Liver (tissue), 9 donors: ENCODE data around the gene HSPG2. TPM values are rescaled to one million over a fixed set of nuclear protein-coding genes. Genes with fewer than 3 reads are reported as not detected.
A peak's percentile ranks its signal among the peaks of the same experiment; 100 is the strongest.

ENCODE experiments used
- DNase-seq: peaks from one replicate; pipeline ENCODE4 v3.0.0-alpha.2; 2017; ENCODE audit warnings: low spot score
- H3K27ac ChIP-seq, 2 donors: one replicate each; pipeline ENCODE4 v1.7.0; 2013; ENCODE audit warnings: inconsistent platforms in 2 of 2, low read length in 2 of 2, control low read depth in 1 of 2, low read depth in 1 of 2, mild to moderate bottlenecking in 1 of 2
- H3K27me3 ChIP-seq, 4 donors: one replicate each; pipeline versions ENCODE4 v1.6.1 to v1.7.0; 2013; ENCODE audit warnings: low read length in 3 of 4, inconsistent platforms in 1 of 4, mild to moderate bottlenecking in 1 of 4, moderate library complexity in 1 of 4; ENCODE audit not compliant: control insufficient read depth in 4 of 4, insufficient read depth in 4 of 4
- H3K36me3 ChIP-seq, 4 donors: one replicate each; pipeline versions ENCODE4 v1.6.1 to v1.7.0; 2013; ENCODE audit warnings: low read length in 3 of 4, mild to moderate bottlenecking in 3 of 4, low read depth in 1 of 4, moderate library complexity in 1 of 4; ENCODE audit not compliant: control insufficient read depth in 4 of 4, insufficient read depth in 3 of 4
- H3K4me1 ChIP-seq, 4 donors: one replicate each; pipeline versions ENCODE4 v1.6.1 to v1.7.0; 2013; ENCODE audit warnings: low read length in 3 of 4, mild to moderate bottlenecking in 3 of 4, moderate library complexity in 1 of 4; ENCODE audit not compliant: control insufficient read depth in 4 of 4, insufficient read depth in 4 of 4
- H3K4me3 ChIP-seq, 3 donors: one replicate each; pipeline versions ENCODE4 v1.6.1 to v1.7.0; 2013; ENCODE audit warnings: low read length in 3 of 3, control low read depth in 1 of 3, low read depth in 1 of 3, mild to moderate bottlenecking in 1 of 3
- H3K9ac ChIP-seq, 2 donors: one replicate each; pipeline ENCODE4 v1.7.0; 2013; ENCODE audit warnings: low read length in 2 of 2, mild to moderate bottlenecking in 2 of 2, moderate library complexity in 2 of 2, control low read depth in 1 of 2, low read depth in 1 of 2
- H3K9me3 ChIP-seq, 4 donors: one replicate each; pipeline versions ENCODE4 v1.6.1 to v1.7.0; 2013; ENCODE audit warnings: low read length in 3 of 4; ENCODE audit not compliant: control insufficient read depth in 4 of 4
- ATF3 ChIP-seq: IDR thresholded peaks from 2 replicates; pipeline ENCODE4 v1.6.1; 2016; ENCODE audit warnings: antibody characterized with exemption
- CTCF ChIP-seq: fragments of 150-350 bp; IDR thresholded peaks from 2 replicates; pipeline ENCODE4 v1.5.1; 2017; ENCODE audit warnings: improper control_type of control experiment, low read depth, low read length; ENCODE audit not compliant: missing input control
- EGR1 ChIP-seq, 2 donors: IDR thresholded peaks; 2 replicates each; pipeline ENCODE4 v1.6.1; 2016 to 2018; ENCODE audit warnings: antibody characterized with exemption in 2 of 2, low read depth in 2 of 2
- FOXA1 ChIP-seq: IDR thresholded peaks from 2 replicates; pipeline ENCODE4 v1.6.1; 2016; ENCODE audit warnings: antibody characterized with exemption
- FOXA2 ChIP-seq: IDR thresholded peaks from 2 replicates; pipeline ENCODE4 v1.6.1; 2016; ENCODE audit warnings: antibody characterized with exemption
- GABPA ChIP-seq, 2 donors: IDR thresholded peaks in 1 of 2; conservative IDR thresholded peaks in 1 of 2; 2 replicates each; pipeline ENCODE4 v1.6.1; 2016; ENCODE audit warnings: antibody characterized with exemption in 2 of 2, mild to moderate bottlenecking in 1 of 2, moderate library complexity in 1 of 2
- HNF4A ChIP-seq, 2 donors: conservative IDR thresholded peaks; 2 replicates each; pipeline ENCODE4 v1.6.1; 2016; ENCODE audit warnings: antibody characterized with exemption in 2 of 2, mild to moderate bottlenecking in 2 of 2
- HNF4G ChIP-seq: IDR thresholded peaks from 2 replicates; pipeline ENCODE4 v1.6.1; 2016; ENCODE audit warnings: antibody characterized with exemption
- JUND ChIP-seq, 2 donors: IDR thresholded peaks; 2 replicates each; pipeline ENCODE4 v1.6.1; 2016; ENCODE audit warnings: antibody characterized with exemption in 2 of 2
- MAX ChIP-seq: IDR thresholded peaks from 2 replicates; pipeline ENCODE4 v1.6.1; 2016; ENCODE audit warnings: antibody characterized with exemption
- NR2F2 ChIP-seq: IDR thresholded peaks from 2 replicates; pipeline ENCODE4 v1.6.1; 2016; ENCODE audit warnings: antibody characterized with exemption
- RAD21 ChIP-seq, 2 donors: IDR thresholded peaks; 2 replicates each; pipeline ENCODE4 v1.6.1; 2016; ENCODE audit warnings: antibody characterized with exemption in 2 of 2, mild to moderate bottlenecking in 2 of 2
- REST ChIP-seq: IDR thresholded peaks from 2 replicates; pipeline ENCODE4 v1.6.1; 2016; ENCODE audit warnings: antibody characterized with exemption, mild to moderate bottlenecking
- RXRA ChIP-seq, 2 donors: IDR thresholded peaks; 2 replicates each; pipeline ENCODE4 v1.6.1; 2017 to 2018; ENCODE audit warnings: antibody characterized with exemption in 2 of 2, mild to moderate bottlenecking in 1 of 2
- SP1 ChIP-seq: IDR thresholded peaks from 2 replicates; pipeline ENCODE4 v1.6.1; 2018; ENCODE audit warnings: antibody characterized with exemption, mild to moderate bottlenecking
- TAF1 ChIP-seq: conservative IDR thresholded peaks from 2 replicates; pipeline ENCODE4 v1.6.1; 2016; ENCODE audit warnings: antibody characterized with exemption, mild to moderate bottlenecking
- YY1 ChIP-seq: IDR thresholded peaks from 2 replicates; pipeline ENCODE4 v1.6.1; 2016; ENCODE audit warnings: antibody characterized with exemption, mild to moderate bottlenecking
- ZBTB33 ChIP-seq: IDR thresholded peaks from 2 replicates; pipeline ENCODE4 v1.6.1; 2016; ENCODE audit warnings: antibody characterized with exemption
- WGBS: extraction: QIAGEN DNeasy Blood & Tissue Kit; methylation state at CpG from one replicate; pipeline ENCODE4 v1.1.7; 2013; 5-methylcytosine and 5-hydroxymethylcytosine counted together
- polyA plus RNA-seq, 2 donors: library from polyadenylated mRNA; stranded (reverse) in 1 of 2; unstranded in 1 of 2; fragments of 200-250 nt in 1 of 2; fragments of >200 nt in 1 of 2; fragmentation: Nextera tagmentation in 1 of 2; extraction: Ambion mirVana in 1 of 2; gene quantifications; one replicate each; pipeline versions ENCODE4 v1.2.1 to v1.2.3, GENCODE V29; 2013 to 2015
- total RNA-seq, 2 donors: library from RNA; depleted of rRNA; stranded (reverse); fragments of >200 nt; gene quantifications; one replicate each; pipeline ENCODE4 v1.2.3, GENCODE V29; 2014
- donor health status: healthy.
- donor health status: healthy.
- donor health status: healthy.
- donor health status: healthy.
- donor health status: healthy.

The HSPG2 gene
- total and polyA plus RNA-seq, 4 donors: 5.6 to 43.9 (median 23.9) TPM

- 69% methylated on average over 11 of the region's 11 CpGs for WGBS
- H3K4me1 ChIP-seq: peaks cover 0 to 10% (median 0%) of the 10 kb centered on the region in 4 donors
- TF ChIP-seq YY1 (no peak), SP1 (no peak), GABPA (IDR thresholded peaks at IDR 0.05 in 1 of 2, conservative IDR thresholded peaks at IDR 0.05 in 1 of 2) (no peak), NR2F2 (peak; percentile 16), HNF4A (conservative IDR thresholded peaks at IDR 0.05) (no peak), CTCF (no peak), EGR1 (IDR thresholded peaks at IDR 0.05; ENCODE audit: low read depth in 2 of 2) (no peak)
- no peak overlapping the region for H3K9ac ChIP-seq
- H3K27ac ChIP-seq: peak overlapping the region in 1 of 2 donors; percentile 17
- H3K27me3 ChIP-seq: no peaks in the 10 kb centered on the region
- DNase-seq: no peak
- H3K4me3 ChIP-seq: no peak overlapping the region
- H3K36me3 ChIP-seq: no peaks in the 10 kb centered on the region
- H3K9me3 ChIP-seq: no peaks in the 10 kb centered on the region
Measured at GRCh38 chr1:21926814-21927532, 10.1 kb downstream of the HSPG2 start.

- DNase-seq: no peak
- 74% methylated on average over 2 of the region's 2 CpGs for WGBS
- H3K4me3 ChIP-seq: no peak overlapping the region
- H3K9me3 ChIP-seq: no peaks in the 10 kb centered on the region
- H3K27me3 ChIP-seq: no peaks in the 10 kb centered on the region
- no peak for TF ChIP-seq HNF4G
- TF ChIP-seq GABPA (IDR thresholded peaks at IDR 0.05 in 1 of 2, conservative IDR thresholded peaks at IDR 0.05 in 1 of 2): no peak
- no peak for TF ChIP-seq ZBTB33
- no peak for TF ChIP-seq JUND (IDR thresholded peaks at IDR 0.05)
- TF ChIP-seq NR2F2: no peak
- TF ChIP-seq HNF4A (conservative IDR thresholded peaks at IDR 0.05): no peak
- TF ChIP-seq YY1: no peak
- no peak for TF ChIP-seq TAF1
- TF ChIP-seq RXRA (IDR thresholded peaks at IDR 0.05): no peak
- TF ChIP-seq ATF3: no peak
- no peak for TF ChIP-seq FOXA2
- TF ChIP-seq CTCF: no peak
- TF ChIP-seq RAD21 (IDR thresholded peaks at IDR 0.05): no peak
- TF ChIP-seq MAX: no peak
- TF ChIP-seq EGR1 (IDR thresholded peaks at IDR 0.05; ENCODE audit: low read depth in 2 of 2): no peak
- TF ChIP-seq FOXA1: no peak
- TF ChIP-seq REST: no peak
- TF ChIP-seq SP1: no peak
- no peak overlapping the region for H3K27ac ChIP-seq
- H3K36me3 ChIP-seq: no peaks in the 10 kb centered on the region
- peaks cover 0 to 4% (median 0%) of the 10 kb centered on the region in 4 donors for H3K4me1 ChIP-seq
- no peak overlapping the region for H3K9ac ChIP-seq
Measured at GRCh38 chr1:21926065-21926464, 11.0 kb downstream of the HSPG2 start.
